HG03520 (cell line): ENCODE measurements around the gene ZFP62.
A peak's percentile ranks its signal among the peaks of the same experiment; 100 is the strongest.

Experiments used
- ATAC-seq: cut with Tn5 transposase; IDR thresholded peaks from one replicate; pipeline ENCODE4 v1.9.1; 2021; ENCODE audit warnings: mild to moderate bottlenecking, moderate library complexity; ENCODE audit not compliant: unreplicated experiment

Gene ZFP62

DNA sequence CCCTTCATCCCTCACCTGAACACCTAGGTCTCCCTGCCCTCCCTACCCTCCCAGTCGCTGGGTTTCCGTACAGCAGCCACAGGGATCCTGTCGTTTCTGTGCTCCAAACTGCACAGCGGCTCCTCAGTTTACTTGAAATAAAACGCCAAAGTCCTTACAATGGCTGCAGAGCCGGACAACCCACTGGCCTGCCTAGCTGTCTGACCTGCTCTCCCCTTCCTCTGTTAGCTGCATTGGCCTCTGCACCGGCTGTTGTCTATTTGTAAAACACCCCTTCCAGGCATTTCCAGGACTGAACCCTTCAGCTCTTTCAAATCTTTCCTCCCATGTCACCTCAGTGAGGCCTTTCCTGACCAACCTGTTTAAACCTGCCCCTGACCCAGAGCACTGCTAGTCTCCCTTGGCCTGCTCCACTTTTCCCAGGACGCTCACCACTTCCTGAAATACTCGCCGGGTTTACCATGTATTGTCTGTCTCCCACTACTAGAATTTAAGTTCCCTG lies 49.4 kb downstream of the ZFP62 start:
- no peak for ATAC-seq

- no peak for ATAC-seq
Observed at GRCh38 chr5:180810959-180811622, 50.0 kb downstream of the ZFP62 start.

DNA sequence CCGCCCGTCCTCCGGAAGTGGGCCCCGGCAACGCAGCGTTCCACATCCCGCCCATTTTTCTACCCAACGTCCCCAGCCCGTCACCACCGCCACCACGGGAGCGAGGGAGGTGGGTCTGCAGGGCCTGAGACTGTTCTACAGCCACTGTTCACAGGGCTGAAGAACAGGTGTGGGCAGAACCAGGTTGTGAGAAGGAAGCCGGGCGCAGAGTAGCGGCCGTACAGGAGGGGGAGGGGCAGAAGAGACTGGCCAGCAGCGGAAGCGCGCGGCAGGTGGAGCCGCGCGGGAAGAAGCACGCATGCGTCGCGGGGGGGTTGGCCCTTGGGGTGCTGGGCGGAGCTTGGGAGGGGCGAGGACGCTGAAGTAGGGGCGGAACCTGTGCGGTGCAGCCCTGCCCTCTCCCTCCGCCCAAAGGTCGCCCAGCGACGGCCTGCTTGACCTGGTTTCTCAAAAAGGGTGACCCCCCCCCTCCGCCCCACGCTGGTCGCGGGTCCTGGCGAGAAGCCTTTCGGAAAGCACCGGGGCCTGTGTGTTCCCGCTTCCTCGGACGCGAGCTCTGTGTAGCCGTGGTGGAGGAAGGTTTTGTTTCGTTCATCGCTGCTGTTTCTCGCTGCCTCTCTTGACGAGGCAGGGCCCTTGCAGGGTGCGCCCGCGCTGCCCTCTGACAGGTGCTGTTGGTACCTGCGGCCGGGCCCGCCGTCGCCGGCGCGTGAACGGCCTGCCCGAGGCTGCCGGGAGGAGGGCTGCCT lies 50.7 kb downstream of the ZFP62 start:
- peak; percentile 65 for ATAC-seq

DNA sequence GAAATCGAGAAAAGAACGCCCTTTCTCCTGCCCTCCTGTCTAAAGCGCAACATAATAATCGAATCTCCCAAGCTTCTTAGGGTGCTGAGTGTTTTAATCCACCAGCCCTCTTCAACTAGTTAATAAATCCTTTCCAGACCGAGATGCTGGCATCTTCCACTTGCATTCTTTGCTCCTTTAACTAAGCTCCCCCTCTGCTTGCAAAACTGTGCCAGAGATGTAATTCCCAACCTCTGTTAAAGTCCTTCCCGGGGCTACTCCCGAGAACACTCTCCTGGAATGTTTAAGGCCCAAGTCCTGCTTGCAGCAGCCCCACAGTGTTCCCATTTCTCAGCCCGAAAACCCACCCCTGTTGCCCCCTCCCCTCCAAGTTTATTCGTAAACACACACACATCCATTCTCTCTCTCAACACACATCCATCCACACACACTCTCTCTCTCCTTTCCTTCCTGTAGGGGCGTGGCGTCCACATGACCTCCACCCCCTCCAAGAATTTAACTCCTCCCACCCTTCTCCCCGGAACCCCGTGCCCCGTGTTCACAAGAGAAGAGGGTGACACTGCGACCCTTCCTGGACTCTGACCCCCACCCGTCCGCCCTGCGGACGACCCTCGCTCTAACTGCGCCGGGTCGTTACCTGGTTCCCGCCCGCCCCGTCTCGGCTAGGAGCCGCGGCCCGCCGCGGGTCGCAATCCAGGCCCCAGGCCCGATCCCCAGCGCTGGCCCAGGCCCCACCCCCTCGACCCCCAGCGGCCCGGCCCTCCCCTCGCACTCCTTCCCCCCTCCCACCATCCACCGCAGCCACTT lies 51.5 kb downstream of the ZFP62 start:
- ATAC-seq, result peak; percentile 52

GRCh38 chr5:180808461-180809000 lies 52.5 kb downstream of the ZFP62 start:
- no peak for ATAC-seq

DNA sequence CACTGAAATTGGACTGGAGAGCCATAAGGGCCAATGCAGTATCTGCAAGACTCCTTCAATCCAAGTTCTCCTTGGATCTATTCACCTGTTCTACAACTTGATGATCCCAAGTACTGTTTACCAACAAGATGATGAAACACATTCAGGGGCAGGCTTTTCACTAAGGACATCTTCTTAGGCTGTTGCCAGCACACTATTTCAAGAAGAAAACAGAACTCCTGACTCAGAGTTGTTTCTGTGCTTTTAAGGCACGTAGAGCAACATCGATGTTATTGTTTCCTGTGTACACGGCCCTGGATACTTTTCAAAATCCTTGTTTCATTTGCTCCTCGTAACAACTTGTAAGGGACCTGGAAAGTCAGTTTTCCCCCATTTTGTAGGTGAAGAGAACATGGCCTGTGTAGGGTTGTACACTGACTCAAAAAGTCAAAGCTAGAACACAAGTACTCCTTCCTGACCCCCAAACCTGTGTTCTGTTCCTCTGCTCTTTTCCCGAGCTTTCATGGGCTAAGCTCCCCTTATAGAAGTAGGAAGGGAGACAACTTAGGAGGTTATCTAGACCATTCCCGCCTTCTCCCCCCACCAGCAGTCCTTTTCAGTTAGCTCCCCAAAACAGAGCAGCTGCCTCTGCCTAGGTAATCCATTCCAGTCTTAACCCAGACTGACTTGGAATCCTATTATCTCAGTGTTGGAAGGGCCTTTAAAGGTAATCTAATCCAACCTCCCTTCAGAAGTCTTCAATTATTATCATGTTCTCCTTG lies 53.2 kb downstream of the ZFP62 start:
- ATAC-seq, result no peak

- ATAC-seq, result no peak
Observed at GRCh38 chr5:180807046-180807445, 54.0 kb downstream of the ZFP62 start.

DNA sequence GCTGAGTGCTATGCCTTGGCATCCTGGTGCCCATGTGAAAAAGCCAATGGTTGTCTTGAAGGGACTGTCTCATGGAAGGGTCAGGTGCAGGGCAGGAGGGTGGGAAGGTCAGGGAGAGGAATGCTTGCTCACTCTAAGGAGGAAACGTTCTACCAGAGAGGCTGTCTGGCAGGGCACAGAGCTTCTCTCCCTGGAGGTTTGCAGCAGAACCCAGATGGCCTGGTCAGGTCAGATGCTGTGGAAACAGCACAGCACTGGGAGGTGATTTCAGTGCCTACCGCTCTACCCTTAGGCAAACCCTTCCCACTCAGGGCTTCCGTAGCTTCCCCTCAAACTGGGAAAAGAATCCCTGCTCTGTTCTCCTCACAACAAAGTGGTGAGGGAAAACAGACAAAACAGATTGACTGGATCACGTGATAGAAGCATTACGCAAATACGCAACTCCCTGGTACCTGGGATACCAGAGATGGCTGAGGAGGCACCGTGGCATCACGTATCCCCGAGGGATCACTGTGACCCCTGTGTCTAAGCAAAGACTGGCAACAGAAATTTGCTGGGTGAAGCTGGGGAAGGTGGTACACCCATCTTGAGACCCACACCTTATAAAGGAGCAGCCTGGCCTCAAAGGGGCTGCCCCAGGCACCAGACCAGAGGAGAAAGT lies 54.6 kb downstream of the ZFP62 start:
- ATAC-seq, result no peak

DNA sequence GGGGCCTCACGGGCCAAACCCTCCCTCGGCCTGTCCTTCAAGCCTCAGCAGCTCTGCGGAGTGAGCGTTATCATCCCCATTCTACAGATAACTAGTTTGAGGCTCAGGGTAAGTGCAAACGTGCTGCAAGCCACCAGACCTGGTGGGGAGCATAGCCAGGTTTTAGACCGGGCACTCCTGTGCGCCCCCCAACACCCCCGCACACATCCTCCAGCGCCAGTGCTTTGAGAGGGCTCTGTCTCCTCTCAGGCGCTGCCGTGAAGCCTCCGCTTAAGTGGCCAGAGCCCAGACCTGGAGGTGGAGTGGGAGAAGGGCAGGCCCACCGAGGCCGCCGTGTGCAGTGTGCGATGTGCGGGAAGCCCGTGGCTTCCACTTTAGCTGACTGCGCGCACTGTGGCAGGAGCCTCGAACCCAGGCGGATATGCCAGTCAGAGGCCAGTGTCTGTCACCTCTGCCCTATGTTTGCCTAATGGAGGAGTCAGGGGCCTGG lies 56.9 kb downstream of the ZFP62 start:
- peak; percentile 1 for ATAC-seq

GRCh38 chr5:180803181-180804128 lies 57.6 kb downstream of the ZFP62 start:
- peak; percentile 57 for ATAC-seq

DNA sequence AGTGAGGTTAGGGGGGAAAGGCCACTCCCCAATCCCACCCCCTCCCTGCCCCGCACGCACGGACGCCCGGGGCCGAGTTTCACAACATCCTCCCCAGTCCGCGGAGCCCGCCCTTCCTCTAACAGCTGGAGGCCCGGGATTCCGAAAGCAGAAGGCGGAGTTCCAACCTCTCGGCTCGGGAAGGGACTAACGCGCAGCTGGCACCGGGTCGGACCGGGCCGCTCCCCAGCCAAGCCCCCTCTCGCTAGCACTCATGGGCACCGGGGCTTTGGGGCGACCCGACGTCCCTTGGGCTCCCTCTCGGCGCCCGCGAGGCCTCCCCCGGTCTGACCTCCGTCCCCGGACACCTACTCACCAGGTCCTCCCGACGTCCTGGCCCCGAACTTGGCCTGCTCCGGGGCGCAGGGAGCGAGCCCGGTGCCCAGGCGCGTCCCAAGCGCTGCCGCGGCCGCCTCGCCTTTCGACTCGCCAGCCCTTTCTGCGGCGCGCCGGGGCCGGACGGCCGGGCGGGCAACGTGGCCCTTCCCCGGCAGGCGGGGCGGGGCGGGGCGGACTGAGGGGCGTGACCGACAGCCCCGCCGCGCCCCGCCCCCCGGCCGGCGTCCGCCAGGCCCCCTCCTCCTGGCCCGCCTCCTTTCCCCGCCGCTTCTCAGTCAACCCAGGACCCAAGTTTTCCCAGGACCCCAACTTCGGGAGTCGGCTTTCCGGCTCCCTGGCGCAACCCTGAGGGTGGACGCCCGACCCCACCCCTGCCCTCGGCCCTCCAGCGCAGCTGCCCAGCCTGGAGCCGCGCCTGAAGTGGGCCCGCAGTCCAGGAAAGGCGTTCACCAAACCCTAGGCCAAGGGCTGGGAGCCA lies 58.5 kb downstream of the ZFP62 start, which contains the start of gene MGAT1:
TSS of gene MGAT1 (minus strand) at position 482 of the 856 bp plus-strand sequence. CDS start 9,835 bp downstream, outside the sequence.
- peak; percentile 30 for ATAC-seq

DNA sequence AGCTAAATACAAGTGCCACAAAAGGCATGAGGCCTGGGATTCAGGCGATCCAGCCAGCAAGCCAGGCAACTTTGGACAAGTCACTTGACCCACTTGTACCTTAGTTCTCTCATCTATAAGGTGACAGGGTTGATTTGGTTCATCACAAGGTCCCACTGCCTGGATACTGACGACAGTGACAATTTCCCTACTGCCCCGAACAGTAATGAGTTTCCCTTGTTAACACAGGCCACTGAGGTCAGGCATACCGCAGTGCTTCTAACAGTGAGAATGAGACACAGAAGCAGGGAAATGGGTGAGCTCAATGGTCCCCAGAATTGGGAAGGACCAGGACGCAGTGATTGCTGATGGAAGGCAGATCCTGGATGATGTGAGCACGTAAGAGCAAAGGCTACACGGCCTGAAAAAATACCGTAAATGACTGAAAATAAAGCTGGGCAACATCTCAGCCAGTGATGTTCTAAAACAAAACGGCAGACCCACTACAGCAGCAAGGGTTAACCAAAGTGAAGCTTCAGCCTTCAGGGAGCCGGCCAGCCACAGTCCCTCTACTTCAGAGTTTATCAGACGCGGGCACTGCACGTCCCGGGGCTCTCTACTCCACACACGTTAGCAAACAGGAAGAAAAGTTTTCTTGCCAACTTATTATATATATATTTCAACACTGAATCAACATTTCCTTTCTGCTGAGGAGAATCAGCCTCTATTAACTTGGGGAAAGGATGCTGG lies 59.3 kb downstream of the ZFP62 start:
- ATAC-seq, result no peak

DNA sequence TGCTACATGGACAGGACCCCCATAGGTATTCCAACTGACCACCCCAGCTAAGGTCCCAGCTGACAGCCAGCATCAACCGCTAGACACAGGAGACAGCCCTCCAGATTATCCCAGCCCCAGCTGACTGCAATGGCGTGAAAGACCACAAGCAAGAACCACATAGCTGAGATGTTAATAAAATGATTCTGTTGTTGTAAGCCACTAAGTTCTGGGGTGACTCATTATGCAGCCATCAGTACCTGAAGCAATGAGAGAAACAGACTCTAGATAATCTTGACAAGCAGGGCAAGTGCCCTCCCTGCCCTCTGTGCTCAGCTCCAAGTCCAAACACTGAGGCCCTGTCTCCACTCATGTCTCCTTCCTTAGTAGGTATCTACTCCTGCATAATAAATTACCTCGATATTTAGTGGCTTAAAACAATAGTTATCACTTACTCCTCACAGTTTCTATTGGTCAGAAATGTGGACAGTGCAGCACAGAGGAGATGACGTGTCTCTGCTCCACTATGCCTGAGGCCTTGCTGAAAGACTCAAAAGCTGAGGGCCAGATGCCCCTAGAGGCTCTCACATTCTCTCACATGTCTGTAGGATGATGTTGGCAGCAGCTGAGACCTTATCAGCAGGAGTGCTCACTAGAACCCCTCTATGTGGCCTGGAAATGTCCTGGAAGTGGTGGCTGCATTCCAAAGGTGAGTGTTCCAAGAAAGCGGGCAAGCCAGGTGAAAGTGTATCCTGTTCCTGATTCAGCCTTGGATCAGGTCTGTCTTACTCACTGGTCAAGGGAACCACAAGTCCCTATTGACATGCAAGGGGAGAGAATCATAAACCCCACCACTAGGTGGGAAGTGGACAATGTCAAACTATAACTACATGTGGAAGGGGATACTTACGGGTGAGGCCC lies 60.9 kb downstream of the ZFP62 start:
- no peak for ATAC-seq

- ATAC-seq, result no peak
Observed at GRCh38 chr5:180799194-180799593, 61.9 kb downstream of the ZFP62 start.

GRCh38 chr5:180798193-180798592 lies 62.9 kb downstream of the ZFP62 start:
- ATAC-seq, result no peak
